HUES48 (cell line): ENCODE measurements around the gene ADCK1.

Source experiments
- H3K27ac ChIP-seq: one replicate; pipeline ENCODE4 v1.7.0; 2013; ENCODE audit warnings: low read depth, low read length, inconsistent platforms
- H3K27me3 ChIP-seq: 2 replicates; pipeline ENCODE4 v1.6.1; 2013; ENCODE audit warnings: mild to moderate bottlenecking, low read length; ENCODE audit not compliant: control insufficient read depth, insufficient read depth
- H3K36me3 ChIP-seq: 2 replicates; pipeline ENCODE4 v1.6.1; 2013; ENCODE audit warnings: low read length; ENCODE audit not compliant: control insufficient read depth, insufficient read depth
- H3K4me1 ChIP-seq: 2 replicates; pipeline ENCODE4 v1.6.1; 2013; ENCODE audit warnings: mild to moderate bottlenecking, low read length; ENCODE audit not compliant: control insufficient read depth, insufficient read depth
- H3K4me3 ChIP-seq: 2 replicates; pipeline ENCODE4 v1.5.1; 2013; ENCODE audit warnings: mild to moderate bottlenecking, low read depth, low read length
- H3K9ac ChIP-seq: 2 replicates; pipeline ENCODE4 v1.6.1; 2013; ENCODE audit warnings: mild to moderate bottlenecking, low read depth, low read length, moderate library complexity
- H3K9me3 ChIP-seq: 2 replicates; pipeline ENCODE4 v1.6.1; 2013; ENCODE audit warnings: low read length; ENCODE audit not compliant: control insufficient read depth, insufficient read depth

The ADCK1 gene

GRCh38 chr14:77843651-77844050 lies 43.7 kb downstream of the ADCK1 start:
- no peak overlapping the region for H3K9ac ChIP-seq
- no peaks in the 10 kb centered on the region for H3K9me3 ChIP-seq
- H3K36me3 ChIP-seq = no peaks in the 10 kb centered on the region
- no peaks in the 10 kb centered on the region for H3K4me1 ChIP-seq
- H3K27ac ChIP-seq = no peak overlapping the region
- no peaks in the 10 kb centered on the region for H3K27me3 ChIP-seq
- no peak overlapping the region for H3K4me3 ChIP-seq

- Histone ChIP-seq H3K4me3 (no peak overlapping the region), H3K9me3 (no peaks in the 10 kb centered on the region), H3K9ac (no peak overlapping the region), H3K4me1 (no peaks in the 10 kb centered on the region), H3K27me3 (no peaks in the 10 kb centered on the region), H3K36me3 (no peaks in the 10 kb centered on the region), H3K27ac (no peak overlapping the region)
Measured at GRCh38 chr14:77844802-77845201, 44.9 kb downstream of the ADCK1 start.

GRCh38 chr14:77848031-77848430 lies 48.1 kb downstream of the ADCK1 start:
- Histone ChIP-seq H3K4me1 (no peaks in the 10 kb centered on the region), H3K36me3 (no peaks in the 10 kb centered on the region), H3K27me3 (no peaks in the 10 kb centered on the region), H3K9ac (no peak overlapping the region), H3K4me3 (no peak overlapping the region), H3K9me3 (no peaks in the 10 kb centered on the region), H3K27ac (no peak overlapping the region)

- H3K9ac ChIP-seq = no peak overlapping the region
- no peaks in the 10 kb centered on the region for H3K9me3 ChIP-seq
Measured at GRCh38 chr14:77849711-77850110, 49.8 kb downstream of the ADCK1 start.

GRCh38 chr14:77853919-77854318 lies 54.0 kb downstream of the ADCK1 start:
- Histone ChIP-seq H3K4me1 (no peaks in the 10 kb centered on the region), H3K9ac (no peak overlapping the region), H3K36me3 (no peaks in the 10 kb centered on the region)

More at GRCh38 chr14:77849711-77850110, 49.8 kb downstream of the ADCK1 start:
- Histone ChIP-seq H3K27ac (no peak overlapping the region), H3K36me3 (no peaks in the 10 kb centered on the region), H3K27me3 (no peaks in the 10 kb centered on the region), H3K4me1 (no peaks in the 10 kb centered on the region), H3K4me3 (no peak overlapping the region)

GRCh38 chr14:77856941-77857340 lies 57.0 kb downstream of the ADCK1 start:
- Histone ChIP-seq H3K27ac (no peak overlapping the region), H3K27me3 (no peaks in the 10 kb centered on the region), H3K9me3 (0 out of 2 replicates have a peak, but pooled peaks cover 3% of the 10 kb centered on the region), H3K4me3 (no peak overlapping the region), H3K36me3 (no peaks in the 10 kb centered on the region), H3K9ac (no peak overlapping the region), H3K4me1 (no peaks in the 10 kb centered on the region)

More at GRCh38 chr14:77853919-77854318, 54.0 kb downstream of the ADCK1 start:
- no peak overlapping the region for H3K4me3 ChIP-seq
- 0 out of 2 replicates have a peak, but pooled peaks cover 3% of the 10 kb centered on the region for H3K9me3 ChIP-seq
- no peak overlapping the region for H3K27ac ChIP-seq
- no peaks in the 10 kb centered on the region for H3K27me3 ChIP-seq

- no peak overlapping the region for H3K27ac ChIP-seq
- H3K4me3 ChIP-seq = no peak overlapping the region
- no peak overlapping the region for H3K9ac ChIP-seq
- H3K4me1 ChIP-seq = no peaks in the 10 kb centered on the region
- H3K36me3 ChIP-seq = no peaks in the 10 kb centered on the region
- no peaks in the 10 kb centered on the region for H3K27me3 ChIP-seq
- H3K9me3 ChIP-seq = no peaks in the 10 kb centered on the region
Measured at GRCh38 chr14:77859934-77860570, 60.1 kb downstream of the ADCK1 start.

GRCh38 chr14:77861201-77861600 lies 61.3 kb downstream of the ADCK1 start:
- Histone ChIP-seq H3K36me3 (no peaks in the 10 kb centered on the region), H3K9ac (no peak overlapping the region), H3K9me3 (no peaks in the 10 kb centered on the region), H3K4me3 (no peak overlapping the region), H3K27me3 (no peaks in the 10 kb centered on the region), H3K4me1 (no peaks in the 10 kb centered on the region), H3K27ac (no peak overlapping the region)

GRCh38 chr14:77862154-77862786 lies 62.4 kb downstream of the ADCK1 start:
- H3K27me3 ChIP-seq = no peaks in the 10 kb centered on the region
- H3K4me3 ChIP-seq = no peak overlapping the region
- no peaks in the 10 kb centered on the region for H3K36me3 ChIP-seq
- H3K4me1 ChIP-seq = no peaks in the 10 kb centered on the region
- H3K9ac ChIP-seq = no peak overlapping the region
- no peak overlapping the region for H3K27ac ChIP-seq
- no peaks in the 10 kb centered on the region for H3K9me3 ChIP-seq

GRCh38 chr14:77864085-77864484 lies 64.2 kb downstream of the ADCK1 start:
- H3K4me3 ChIP-seq = no peak overlapping the region
- no peak overlapping the region for H3K9ac ChIP-seq
- H3K36me3 ChIP-seq = no peaks in the 10 kb centered on the region
- H3K4me1 ChIP-seq = no peaks in the 10 kb centered on the region
- no peak overlapping the region for H3K27ac ChIP-seq
- no peaks in the 10 kb centered on the region for H3K27me3 ChIP-seq
- no peaks in the 10 kb centered on the region for H3K9me3 ChIP-seq

- H3K9ac ChIP-seq = no peak overlapping the region
- H3K9me3 ChIP-seq = no peaks in the 10 kb centered on the region
- no peaks in the 10 kb centered on the region for H3K4me1 ChIP-seq
- H3K27me3 ChIP-seq = no peaks in the 10 kb centered on the region
- no peak overlapping the region for H3K4me3 ChIP-seq
- no peak overlapping the region for H3K27ac ChIP-seq
- H3K36me3 ChIP-seq = no peaks in the 10 kb centered on the region
Measured at GRCh38 chr14:77864580-77864979, 64.7 kb downstream of the ADCK1 start.
